GM12865 (cell line): ENCODE data around the gene LPAR3.
A peak's percentile ranks its signal among the peaks of the same experiment; 100 is the strongest.

Experiments
- DNase-seq: peaks from one replicate; pipeline ENCODE4 v3.0.0; 2010; ENCODE audit warnings: low read depth
- H3K4me3 ChIP-seq: 2 replicates; pipeline ENCODE4 v1.5.1; 2011; ENCODE audit warnings: mild to moderate bottlenecking, low read depth, low read length, control low read depth
- TF ChIP-seq, protein P1 (sequence below): IDR thresholded peaks from 2 replicates; pipeline ENCODE4 v1.5.1; 2011; ENCODE audit warnings: low read length, control low read depth, low read depth, inconsistent platforms; ENCODE audit not compliant: insufficient read depth; ENCODE audit errors: missing control alignments

Gene LPAR3

DNA sequence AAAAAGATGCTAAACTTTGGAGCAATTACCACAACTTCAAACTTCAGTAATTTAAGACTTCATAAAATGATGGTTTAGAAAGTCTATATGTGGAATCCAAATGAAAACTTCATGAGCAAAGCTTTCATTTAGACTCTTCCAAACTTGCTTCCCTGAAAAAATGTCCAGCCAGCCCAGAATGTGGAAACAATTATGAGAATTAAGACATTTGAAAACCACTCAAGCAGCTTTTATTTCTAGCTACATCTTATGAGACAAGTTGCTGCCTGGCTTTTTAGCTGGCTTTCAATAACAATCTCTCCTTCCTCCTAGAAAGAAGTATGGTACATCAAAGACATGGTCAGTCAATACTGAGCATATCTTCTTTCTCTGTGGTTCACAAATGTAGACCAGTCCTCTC, 21.8 kb downstream of the LPAR3 start:
- H3K4me3 ChIP-seq, result no peak overlapping the region
- TF ChIP-seq, protein P1, sequence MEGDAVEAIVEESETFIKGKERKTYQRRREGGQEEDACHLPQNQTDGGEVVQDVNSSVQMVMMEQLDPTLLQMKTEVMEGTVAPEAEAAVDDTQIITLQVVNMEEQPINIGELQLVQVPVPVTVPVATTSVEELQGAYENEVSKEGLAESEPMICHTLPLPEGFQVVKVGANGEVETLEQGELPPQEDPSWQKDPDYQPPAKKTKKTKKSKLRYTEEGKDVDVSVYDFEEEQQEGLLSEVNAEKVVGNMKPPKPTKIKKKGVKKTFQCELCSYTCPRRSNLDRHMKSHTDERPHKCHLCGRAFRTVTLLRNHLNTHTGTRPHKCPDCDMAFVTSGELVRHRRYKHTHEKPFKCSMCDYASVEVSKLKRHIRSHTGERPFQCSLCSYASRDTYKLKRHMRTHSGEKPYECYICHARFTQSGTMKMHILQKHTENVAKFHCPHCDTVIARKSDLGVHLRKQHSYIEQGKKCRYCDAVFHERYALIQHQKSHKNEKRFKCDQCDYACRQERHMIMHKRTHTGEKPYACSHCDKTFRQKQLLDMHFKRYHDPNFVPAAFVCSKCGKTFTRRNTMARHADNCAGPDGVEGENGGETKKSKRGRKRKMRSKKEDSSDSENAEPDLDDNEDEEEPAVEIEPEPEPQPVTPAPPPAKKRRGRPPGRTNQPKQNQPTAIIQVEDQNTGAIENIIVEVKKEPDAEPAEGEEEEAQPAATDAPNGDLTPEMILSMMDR, result no peak
- no peak for DNase-seq

DNA sequence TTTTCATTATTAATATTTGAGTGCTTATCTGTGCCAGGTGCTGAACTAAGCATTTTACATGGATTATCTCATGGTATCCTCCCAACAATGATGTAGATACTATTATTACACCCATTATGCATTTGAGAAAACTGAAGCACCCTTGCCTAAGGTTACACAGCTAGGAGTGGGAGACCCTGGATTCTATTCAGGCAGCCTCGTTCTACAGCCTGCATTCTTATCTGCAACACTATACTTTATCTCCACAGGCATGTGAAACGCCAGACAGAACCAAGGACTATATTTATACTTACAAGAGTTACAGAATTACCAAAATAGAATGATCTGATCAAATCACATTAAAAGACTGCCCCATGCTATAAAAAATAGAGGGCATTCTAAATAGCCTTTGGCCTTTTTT, 22.4 kb downstream of the LPAR3 start:
- no peak overlapping the region for H3K4me3 ChIP-seq
- TF ChIP-seq, protein P1, result no peak
- no peak for DNase-seq

DNA sequence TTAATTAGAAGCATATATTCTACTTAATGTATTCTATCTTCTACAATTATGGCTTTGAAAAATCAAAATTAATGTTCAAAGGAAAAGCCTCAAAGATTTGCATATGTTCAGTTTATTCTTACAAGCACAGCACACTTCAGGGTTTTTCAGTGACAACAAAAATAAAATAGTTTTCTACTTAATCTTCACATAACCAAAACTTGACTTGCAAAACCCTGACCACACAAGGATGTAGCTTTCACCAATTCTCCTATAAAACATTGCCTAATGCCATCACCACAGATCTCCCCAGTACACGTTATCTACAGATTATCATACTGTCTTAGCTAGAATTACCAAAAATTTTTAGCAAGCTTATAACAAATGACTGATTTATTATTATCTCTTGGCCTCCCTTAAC, 23.3 kb downstream of the LPAR3 start:
- H3K4me3 ChIP-seq, result no peak overlapping the region
- DNase-seq, result no peak
- TF ChIP-seq, protein P1, result no peak

DNA sequence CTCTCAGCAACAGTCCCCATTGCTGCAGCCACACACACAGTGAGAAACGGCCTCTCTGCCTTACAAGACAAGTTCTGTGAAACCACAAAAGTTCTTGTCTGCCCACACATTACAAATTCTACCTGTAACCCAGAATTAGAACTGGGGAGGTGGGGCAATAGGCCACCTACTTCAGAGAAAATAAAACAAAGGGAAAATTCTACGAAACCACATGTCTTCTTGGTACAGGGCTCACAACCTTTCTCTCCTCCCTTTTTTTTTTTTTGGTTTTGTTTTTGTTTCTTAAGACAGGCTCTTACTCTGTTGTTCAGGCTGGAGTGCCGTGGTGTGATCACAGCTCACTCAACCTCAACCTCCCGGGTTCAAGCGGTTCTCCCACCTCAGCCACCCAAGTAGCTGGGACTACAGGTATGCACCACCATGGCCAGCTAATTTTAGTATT, 30.2 kb downstream of the LPAR3 start:
- peak; percentile 84 for DNase-seq
- TF ChIP-seq, protein P1, result no peak
- H3K4me3 ChIP-seq, result peak overlapping the region; percentile 11; the same call in 1 of the 2 replicates

DNA sequence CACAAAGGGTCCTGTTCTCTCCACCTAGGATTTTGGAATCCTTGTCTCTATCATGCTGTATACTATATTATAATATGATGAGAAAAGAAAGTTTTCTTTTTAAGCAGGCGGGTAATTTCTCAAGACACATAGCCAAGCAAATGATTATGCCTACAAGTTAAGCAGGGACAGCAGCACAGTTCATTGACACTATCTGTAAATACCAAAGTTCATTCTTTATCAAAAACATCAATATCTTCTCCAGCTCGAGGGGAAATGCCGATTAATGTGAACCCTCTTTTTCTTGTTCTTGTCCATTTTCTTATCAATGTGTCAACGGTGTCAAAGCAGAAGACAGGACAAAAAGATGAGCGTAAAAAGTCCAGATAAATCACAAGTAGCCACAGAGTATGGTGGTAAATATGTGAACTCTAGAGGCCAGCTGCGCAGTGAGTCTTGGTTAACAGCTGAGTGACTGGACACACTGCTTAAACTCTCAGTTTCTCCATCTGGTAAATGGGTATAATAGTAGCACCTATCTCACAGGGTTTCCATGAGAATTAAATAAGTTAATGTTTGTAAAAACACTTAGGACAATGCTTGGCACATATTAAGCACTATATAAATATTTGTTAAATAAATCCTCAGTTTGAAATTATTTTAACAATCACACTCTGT, 30.9 kb downstream of the LPAR3 start:
- DNase-seq, result peak; percentile 10
- H3K4me3 ChIP-seq, result no peak overlapping the region; the same call in 1 of the 2 replicates
- TF ChIP-seq, protein P1, result no peak

DNA sequence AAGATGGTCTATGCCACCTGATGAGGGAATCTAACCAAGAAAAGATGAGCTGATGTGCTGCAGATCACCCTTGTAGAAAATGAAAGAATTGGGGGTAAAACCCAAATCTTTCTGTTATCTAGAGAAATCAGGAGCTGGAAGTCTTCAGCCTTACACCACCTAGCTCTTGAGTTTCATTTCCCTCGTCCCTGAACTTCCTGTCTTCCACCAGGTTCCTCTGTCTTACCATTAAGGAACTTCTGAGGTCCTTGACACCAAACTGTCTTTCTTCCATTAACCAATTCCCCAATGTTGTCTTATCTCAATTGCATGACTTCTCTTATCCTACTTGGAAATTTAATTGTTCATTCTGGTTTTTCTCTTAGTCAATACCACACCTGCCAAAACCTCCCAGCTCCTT, 31.5 kb downstream of the LPAR3 start:
- DNase-seq, result peak; percentile 5
- TF ChIP-seq, protein P1, result no peak
- H3K4me3 ChIP-seq, result no peak overlapping the region

DNA sequence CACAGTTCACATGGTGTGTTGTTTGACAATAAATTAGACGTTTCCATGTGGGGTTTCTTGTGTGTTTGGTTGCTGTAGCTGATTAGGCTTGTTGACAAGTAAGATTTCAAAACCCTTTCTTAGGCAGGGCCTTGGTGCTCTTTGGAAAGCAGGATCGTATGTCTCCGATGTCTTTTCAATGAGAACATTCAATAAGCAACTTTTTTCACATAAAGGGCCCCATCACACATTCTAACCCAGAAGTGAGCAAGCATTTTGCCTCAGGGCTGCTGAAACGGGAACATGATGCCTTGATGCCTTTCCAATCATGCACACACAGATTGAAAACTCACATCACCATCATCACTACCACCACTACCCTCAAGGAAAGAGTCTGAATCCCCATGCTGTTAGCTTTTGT, 33.1 kb downstream of the LPAR3 start:
- no peak for DNase-seq
- H3K4me3 ChIP-seq, result no peak overlapping the region
- TF ChIP-seq, protein P1, result no peak
